HuH-7.5 (cell line): ENCODE measurements around the gene TUBB6.

Experiments
- DNase-seq: peaks from one replicate; pipeline ENCODE4 v3.0.0; 2011; ENCODE audit warnings: low spot score

TUBB6 gene

DNA sequence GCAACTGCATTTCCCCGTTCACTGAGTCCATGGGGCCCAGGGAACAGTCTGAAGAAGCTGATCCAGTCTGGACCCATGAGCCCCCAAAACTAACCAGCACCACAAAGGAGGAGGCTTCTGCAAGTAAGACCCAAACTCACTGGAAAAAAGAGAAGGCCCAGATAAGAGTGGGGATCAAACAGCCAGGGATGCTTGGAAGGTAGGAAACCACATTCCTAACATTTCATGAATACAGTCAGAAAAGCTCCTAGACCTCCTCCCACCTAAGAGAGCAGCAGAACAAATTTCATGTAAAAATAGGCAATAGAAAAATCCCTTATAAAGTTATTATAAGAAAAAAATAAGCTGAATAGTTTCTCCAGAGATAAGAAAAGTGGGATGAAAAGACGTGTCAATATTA lies 30.3 kb downstream of the TUBB6 start:
- no peak for DNase-seq

GRCh38 chr18:12340945-12341660 lies 33.1 kb downstream of the TUBB6 start:
- DNase-seq = no peak

DNA sequence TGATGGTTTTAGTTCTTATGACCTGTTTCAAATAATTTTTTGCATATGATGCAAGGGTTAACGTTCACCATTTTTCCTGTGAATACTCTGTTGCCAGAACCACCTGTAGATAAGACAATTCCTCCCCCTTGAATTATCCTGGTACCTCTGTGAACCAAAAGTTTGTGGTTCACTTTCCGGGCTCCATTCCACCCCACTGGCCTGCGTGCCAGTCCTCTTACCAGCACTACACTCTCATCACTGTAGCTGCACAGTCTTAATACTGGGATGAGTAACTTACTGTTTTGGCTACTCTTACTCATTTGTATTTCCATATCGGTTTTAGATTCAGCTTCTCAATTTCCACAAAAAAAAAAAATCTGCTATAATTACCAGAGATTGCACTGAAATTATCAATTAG lies 34.6 kb downstream of the TUBB6 start:
- no peak for DNase-seq

- DNase-seq = no peak
These were observed 37.6 kb downstream of the TUBB6 start for GRCh38 chr18:12345491-12346239.

GRCh38 chr18:12346240-12346565 lies 38.2 kb downstream of the TUBB6 start:
- DNase-seq = no peak

DNA sequence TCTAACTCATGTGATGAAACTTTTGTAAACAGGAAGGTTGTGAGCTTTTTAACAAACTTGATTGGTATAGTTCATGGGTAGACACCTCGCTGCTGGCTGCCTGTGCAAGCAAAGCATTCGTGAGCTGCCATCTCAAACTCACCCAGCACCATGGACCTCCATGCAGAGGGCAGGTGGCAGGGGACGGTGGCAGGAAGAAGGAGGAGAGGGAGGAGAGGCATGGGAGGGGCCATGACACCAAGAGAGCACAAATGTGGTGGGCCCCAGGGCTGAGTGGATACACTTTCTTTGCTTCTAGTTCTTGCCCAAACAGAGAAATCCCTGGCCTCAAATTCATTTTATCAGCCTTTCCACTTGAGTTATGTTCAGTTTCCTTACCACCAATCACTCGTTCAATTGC lies 39.9 kb downstream of the TUBB6 start:
- no peak for DNase-seq

- DNase-seq = no peak
These were observed 44.1 kb downstream of the TUBB6 start for GRCh38 chr18:12352188-12352587.

GRCh38 chr18:12359515-12359927 lies 51.5 kb downstream of the TUBB6 start:
- DNase-seq = no peak

GRCh38 chr18:12361770-12362378 lies 53.8 kb downstream of the TUBB6 start:
- DNase-seq = no peak

DNA sequence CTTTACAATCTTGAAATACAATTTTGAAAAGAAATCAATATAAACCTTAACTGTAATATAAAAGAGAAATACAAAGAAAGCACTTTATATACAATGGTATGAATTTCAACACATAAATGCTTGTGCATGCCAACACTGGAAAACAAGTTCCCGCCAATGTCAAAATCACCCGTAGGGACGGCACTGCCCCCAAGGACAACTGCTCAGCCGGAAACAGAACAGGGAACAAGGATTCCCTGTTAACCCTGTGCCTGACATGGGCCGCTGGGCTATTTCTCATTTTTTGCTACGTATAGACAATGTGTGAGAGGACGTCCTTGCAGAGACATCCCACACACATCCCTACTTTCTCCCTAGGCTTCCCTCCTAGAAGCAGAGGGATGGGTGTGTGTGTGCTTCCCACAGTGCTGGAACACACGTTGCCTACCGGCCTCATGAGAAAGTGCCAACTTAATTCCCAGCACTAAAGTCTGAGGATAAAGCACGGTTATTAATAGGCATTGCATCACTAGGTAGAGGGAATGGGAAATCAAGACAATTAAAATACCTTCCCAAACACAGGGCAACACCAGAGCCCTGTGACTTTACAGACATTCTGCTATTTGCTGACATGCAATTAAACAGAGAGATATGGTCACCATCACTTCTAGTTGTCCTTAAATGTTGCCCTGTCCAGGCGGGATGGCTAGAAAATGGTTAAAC lies 54.6 kb downstream of the TUBB6 start:
- DNase-seq = no peak

DNA sequence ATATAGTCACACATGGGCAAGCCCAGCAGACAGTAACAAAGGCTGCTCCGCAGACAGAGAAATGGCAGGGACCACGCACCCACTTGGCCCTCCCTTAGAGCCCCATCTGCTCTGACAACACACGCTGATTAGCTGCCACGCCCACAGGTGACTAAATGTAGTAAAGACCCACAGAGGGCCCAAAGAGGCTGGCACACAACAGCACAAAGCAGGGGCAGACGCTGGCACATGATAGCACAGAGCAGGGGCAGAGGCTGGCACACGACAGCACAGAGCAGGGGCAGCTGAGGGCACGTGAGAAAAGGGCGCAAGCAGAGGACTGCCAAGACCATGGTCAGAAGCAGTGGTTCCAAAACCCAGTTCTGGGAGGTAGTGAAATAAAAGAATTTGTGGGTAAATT lies 58.3 kb downstream of the TUBB6 start:
- DNase-seq = no peak

DNA sequence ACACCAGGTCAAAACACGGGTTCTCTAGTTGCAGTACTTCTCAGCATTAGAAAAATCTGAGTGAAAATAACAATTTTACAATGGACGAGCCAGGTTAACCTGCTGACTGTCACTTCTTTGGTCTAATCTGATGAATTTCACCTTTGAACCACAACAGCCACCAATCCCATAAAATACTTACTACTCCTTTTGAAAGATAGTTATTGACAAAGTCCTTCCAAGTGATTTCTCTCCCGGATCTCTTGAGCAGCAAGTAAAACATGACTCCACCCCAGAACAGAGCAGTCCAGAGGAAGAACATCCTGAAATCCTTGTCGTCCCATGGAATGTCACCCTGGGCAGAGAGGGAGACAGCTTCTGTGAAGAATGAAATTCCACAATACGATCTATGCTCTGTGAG lies 58.7 kb downstream of the TUBB6 start:
- DNase-seq = no peak

- DNase-seq = no peak
These were observed 61.2 kb downstream of the TUBB6 start for GRCh38 chr18:12369211-12369610.

- DNase-seq = no peak
These were observed 63.5 kb downstream of the TUBB6 start for GRCh38 chr18:12371590-12371989.

- no peak for DNase-seq
These were observed 64.4 kb downstream of the TUBB6 start for GRCh38 chr18:12372406-12372805.

DNA sequence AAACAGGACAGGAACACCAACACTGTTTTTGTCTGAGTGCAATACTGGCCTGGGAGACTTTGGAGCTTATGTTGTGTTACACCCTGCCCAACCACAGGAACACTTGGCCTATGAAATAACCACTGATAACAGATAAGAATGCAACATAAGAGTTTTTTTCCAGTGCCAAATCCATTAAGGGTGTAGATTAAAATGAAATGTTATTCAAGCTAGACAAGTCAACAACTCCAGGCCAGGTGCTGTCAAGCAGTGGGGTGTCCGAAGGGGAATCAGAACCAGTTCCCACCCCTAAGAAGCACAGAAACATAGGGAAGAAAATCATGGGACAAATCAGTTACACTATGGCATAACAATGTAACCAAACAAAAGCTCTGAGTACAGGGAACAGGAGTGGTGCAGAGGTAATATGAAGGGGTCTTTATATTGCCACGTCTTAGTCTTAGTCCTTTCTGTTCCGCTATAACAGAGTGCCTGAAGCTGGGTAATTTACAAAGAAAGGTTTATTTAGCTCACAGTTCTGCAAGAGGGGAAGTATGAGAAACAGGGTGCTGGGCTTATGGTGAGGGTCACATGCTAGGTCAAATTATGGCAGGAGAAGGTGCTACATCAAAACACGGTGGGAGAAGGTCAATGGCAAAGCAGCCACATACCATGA lies 65.2 kb downstream of the TUBB6 start:
- no peak for DNase-seq

- DNase-seq = no peak
These were observed 65.7 kb downstream of the TUBB6 start for GRCh38 chr18:12373771-12374116.

- no peak for DNase-seq
These were observed 66.4 kb downstream of the TUBB6 start for GRCh38 chr18:12374401-12374800.
